Astrocyte of the cerebellum (primary cell): Measurements from ENCODE around the gene IMMP2L.

Experiments used
- DNase-seq: peaks from one replicate; pipeline ENCODE4 v3.0.0-alpha.2; 2011; ENCODE audit warnings: low read depth
- H3K4me3 ChIP-seq: 2 replicates; pipeline ENCODE4 v1.5.1; 2011; ENCODE audit warnings: mild to moderate bottlenecking, low read depth, low read length, moderate library complexity
- CTCF ChIP-seq: IDR thresholded peaks from 2 replicates; pipeline ENCODE4 v1.5.1; 2012; ENCODE audit warnings: low read length, low read depth, moderate library complexity, mild to moderate bottlenecking; ENCODE audit errors: missing control alignments
- in situ Hi-C: cut with HindIII; loops from 2 replicates; pipeline ENCODE4 v1.10.0; 2017; ENCODE audit warnings: low sequenced_read_pairs

IMMP2L gene

DNA sequence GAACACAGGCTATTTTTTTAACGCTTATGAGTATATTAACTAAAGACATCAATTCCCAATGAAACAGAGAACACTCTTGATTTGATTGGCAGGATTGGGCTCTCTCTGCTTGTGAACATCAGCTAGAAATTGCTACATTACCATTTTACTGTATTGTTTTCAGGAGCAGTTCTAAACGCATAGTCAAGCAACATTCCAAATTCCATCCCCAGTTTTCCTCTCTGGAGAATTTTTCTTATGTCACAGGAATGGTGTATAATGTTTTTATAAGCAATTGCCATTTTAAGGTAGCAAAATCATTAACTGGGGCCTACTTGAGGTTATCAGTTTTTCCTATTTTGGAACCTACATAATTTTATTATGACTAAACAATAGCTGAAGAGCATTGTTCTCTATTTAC lies 748.3 kb downstream of the IMMP2L start:
- H3K4me3 ChIP-seq: no peak overlapping the region
- in situ Hi-C loops: no loop called here
- no peak for DNase-seq
- TF ChIP-seq CTCF: no peak

DNA sequence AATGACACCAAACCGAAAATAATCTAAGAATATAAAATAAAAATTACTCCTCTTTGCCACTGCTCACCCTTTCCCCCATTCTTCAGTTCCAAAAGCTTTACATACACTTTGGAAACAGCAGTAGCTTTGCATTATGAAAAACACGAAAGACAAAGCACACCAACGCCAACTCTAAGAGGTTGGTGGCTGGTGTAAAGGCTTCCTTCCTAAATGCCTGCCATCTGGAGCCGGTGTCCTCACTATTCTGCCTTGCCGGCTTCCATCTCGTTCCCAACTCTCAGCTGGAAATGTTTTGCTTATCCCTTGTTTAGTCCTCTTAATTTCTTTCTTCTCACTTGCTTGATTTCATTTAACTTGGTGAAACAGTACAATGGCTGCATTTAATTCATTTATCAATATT lies 752.5 kb downstream of the IMMP2L start:
- H3K4me3 ChIP-seq: no peak overlapping the region
- in situ Hi-C loops: no loop called here
- TF ChIP-seq CTCF: no peak
- DNase-seq: no peak

DNA sequence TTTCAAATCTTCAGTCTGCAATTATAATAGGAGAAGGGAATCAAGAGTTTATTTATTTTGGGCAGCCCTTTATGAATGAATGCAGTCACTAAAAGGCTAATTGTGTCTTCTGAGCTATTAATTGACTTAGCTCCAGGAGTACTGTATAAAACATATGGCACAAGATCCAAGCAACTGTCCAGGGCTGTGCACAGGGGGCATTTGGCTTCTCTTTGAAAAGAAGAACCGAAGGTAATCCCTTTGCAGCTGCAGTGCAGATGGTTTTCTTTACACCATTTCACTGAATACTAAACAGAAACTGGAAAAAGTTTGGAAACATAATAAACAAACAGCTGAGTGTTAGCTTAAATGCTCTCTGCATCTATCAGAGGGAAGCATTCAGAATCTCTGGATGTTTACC lies 753.9 kb downstream of the IMMP2L start:
- H3K4me3 ChIP-seq: no peak overlapping the region

DNA sequence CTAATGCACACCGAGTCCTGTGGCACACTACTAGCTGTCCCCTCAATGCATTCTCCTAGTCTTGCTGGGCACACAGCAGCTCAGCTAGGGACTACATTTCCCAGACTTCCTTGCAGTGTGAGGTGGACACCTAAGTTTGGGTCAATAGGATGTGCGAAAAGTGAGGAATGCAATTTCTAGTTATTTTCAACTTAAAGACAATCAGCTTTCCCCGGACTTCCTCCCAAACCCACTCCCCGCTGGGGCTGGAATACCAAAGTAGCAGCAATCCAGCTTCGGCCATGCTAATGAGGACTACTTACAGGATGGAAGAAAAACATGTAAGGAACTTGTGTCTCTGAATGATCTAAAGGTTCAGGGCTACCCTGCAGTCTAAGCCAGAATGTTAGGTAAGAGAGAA lies 757.8 kb downstream of the IMMP2L start:
- DNase-seq: no peak
- no peak for TF ChIP-seq CTCF
- no peak overlapping the region for H3K4me3 ChIP-seq
- in situ Hi-C loops: no loop called here

More for the DNA sequence above, 753.9 kb downstream of the IMMP2L start:
- TF ChIP-seq CTCF: no peak
- no peak for DNase-seq
- in situ Hi-C loops: no loop called here

DNA sequence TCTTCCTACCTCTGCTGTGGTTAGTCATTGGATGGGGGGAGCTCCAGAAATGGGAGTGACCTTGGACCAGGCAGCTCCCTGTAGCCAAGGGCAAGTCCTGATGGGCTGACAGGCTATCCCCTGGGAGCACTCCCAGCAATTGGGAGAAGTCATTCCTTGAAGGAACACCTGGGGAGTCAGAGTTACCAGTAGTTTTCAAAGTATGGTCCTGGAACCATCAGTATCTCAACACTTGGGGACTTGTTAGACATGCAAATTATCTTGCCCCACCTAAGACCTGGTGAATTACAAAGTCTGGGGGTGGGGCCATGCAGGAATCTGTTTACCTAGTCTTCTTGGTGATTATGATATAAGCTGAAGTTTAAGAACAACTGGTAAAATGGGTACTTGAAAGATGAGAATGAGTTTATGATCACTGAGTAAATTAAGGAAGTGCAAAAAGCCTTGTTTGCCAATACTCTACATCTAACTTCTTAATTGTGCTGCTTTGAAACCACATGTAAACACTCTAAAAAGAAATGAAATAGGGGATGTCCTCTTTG lies 758.6 kb downstream of the IMMP2L start:
- H3K4me3 ChIP-seq: no peak overlapping the region
- in situ Hi-C loops: no loop called here
- DNase-seq: no peak
- no peak for TF ChIP-seq CTCF

DNA sequence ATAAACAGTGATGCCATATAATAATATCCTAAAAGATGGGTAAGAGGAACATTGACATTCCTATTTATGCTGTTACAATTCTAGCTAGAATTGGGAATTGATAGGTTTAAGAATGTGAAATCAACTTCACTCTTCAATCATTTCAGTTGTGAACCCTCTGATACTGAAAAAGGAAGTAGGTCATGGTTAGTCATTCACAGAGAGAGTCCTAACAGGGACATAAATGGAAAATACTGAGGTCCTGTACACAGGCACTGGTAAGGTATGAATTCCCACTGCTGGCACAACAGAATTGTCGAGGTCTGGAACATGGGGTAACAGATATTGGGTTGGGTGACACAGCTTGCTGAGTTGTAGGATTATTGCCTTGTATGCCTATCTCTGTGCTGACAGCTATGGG lies 760.8 kb downstream of the IMMP2L start:
- DNase-seq: no peak
- no peak overlapping the region for H3K4me3 ChIP-seq
- TF ChIP-seq CTCF: no peak
- in situ Hi-C loops: no loop called here

DNA sequence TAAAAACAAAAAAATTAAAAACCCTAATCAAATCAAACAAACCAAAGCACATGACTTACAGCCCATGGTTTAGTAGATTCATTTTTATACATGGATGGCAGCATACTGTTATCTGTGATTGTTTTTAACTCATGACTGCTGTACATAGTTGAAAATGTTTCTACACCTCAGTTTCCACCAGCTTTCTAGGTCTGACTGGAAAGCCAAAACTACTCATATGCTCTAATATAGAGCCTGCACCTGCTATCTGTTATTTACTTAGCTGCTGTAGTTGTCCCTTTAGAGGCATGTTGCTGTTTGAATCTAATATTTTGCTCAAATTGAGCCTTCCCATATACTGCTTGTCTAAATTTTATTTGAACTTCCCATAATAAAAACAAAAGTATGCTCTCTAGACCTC lies 761.3 kb downstream of the IMMP2L start:
- no peak for TF ChIP-seq CTCF
- in situ Hi-C loops: no loop called here
- DNase-seq: no peak
- no peak overlapping the region for H3K4me3 ChIP-seq
